HFF-Myc (cell line): ENCODE data around the gene CCDC71.

ENCODE experiments used
- DNase-seq: peaks from one replicate; pipeline ENCODE4 v3.0.0-alpha.2; 2011; ENCODE audit warnings: low read depth; ENCODE audit errors: extremely low read depth
- H3K4me3 ChIP-seq: replicated peaks from 2 replicates; pipeline ENCODE4 v1.5.1; 2011; ENCODE audit warnings: low read depth, mild to moderate bottlenecking, control low read depth, low read length
- TF ChIP-seq, protein P1 (sequence below): IDR thresholded peaks from 2 replicates; pipeline ENCODE4 v1.5.1; 2012; ENCODE audit warnings: mild to moderate bottlenecking, low read depth, low read length, control low read depth; ENCODE audit errors: missing control alignments

Gene CCDC71

DNA sequence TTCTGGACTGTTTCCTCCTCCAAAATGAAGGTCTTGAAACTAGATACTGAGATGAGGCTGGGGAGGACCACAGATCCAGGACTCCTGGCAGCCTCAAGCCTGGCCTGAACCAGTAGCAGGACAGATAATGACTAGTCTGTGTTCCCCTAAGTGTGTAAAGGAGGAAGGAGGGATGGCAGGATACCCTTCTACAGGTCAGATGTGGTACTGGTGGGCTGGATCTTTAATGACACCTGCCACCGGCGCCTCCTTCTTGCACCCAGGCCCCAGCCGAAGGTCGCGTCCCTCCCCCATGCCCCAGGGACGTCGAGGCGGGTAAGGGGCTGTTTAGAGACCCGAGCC lies 46.1 kb downstream of the CCDC71 start:
- DNase-seq: no peak
- peak overlapping the region; percentile 95 for H3K4me3 ChIP-seq
- TF ChIP-seq, protein P1, sequence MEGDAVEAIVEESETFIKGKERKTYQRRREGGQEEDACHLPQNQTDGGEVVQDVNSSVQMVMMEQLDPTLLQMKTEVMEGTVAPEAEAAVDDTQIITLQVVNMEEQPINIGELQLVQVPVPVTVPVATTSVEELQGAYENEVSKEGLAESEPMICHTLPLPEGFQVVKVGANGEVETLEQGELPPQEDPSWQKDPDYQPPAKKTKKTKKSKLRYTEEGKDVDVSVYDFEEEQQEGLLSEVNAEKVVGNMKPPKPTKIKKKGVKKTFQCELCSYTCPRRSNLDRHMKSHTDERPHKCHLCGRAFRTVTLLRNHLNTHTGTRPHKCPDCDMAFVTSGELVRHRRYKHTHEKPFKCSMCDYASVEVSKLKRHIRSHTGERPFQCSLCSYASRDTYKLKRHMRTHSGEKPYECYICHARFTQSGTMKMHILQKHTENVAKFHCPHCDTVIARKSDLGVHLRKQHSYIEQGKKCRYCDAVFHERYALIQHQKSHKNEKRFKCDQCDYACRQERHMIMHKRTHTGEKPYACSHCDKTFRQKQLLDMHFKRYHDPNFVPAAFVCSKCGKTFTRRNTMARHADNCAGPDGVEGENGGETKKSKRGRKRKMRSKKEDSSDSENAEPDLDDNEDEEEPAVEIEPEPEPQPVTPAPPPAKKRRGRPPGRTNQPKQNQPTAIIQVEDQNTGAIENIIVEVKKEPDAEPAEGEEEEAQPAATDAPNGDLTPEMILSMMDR: no peak

DNA sequence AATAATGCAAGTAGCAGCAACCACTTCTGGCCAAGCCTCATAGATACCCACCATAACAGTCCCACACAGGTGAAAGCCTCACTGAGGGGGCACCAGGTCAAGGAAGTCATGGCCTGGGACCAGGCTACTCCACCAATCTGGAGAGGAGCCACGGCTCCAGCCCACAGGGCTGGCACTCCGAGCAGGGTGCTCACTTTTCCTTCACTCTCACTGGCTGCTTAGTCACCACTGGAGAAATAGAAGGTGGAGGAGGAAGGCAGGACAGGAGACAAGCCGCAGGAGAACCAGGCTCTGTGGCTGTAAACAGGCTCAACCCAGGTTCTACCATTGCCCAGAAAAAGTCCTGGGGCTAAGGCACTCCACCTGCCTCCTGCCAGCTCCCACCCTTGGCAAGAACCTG lies 46.7 kb downstream of the CCDC71 start:
- TF ChIP-seq, protein P1: no peak
- DNase-seq: no peak
- peak overlapping the region; percentile 95 for H3K4me3 ChIP-seq

DNA sequence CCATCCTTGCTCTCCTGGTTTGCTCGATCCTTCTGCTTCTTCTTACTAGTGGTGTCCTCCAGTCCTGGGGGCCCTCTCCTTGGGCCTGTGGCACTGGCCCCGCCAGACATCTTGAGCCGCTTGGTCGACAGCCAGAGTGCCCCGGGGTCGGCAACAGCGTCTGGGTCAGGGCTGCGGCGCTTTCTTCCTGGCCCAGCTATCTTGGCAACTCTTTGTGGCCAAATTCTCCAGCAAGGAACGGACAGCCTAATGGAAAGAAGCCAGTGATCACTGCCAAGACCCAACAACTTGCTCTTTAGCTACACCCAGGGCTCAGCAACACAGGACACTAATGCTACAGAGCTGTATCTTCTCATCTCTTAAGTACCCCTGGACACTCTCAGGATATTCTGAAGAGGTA lies 47.1 kb downstream of the CCDC71 start:
- peak overlapping the region; percentile 95 for H3K4me3 ChIP-seq
- no peak for DNase-seq
- TF ChIP-seq, protein P1: no peak
